ENCODE data around the gene TMEM63B. TPM values are rescaled to one million over a fixed set of nuclear protein-coding genes. Genes with fewer than 3 reads are reported as not detected.

Gene TMEM63B
- total RNA-seq, 1 donor from 2014 or later: 36.2 TPM

- no peaks in the 10 kb centered on the region for H3K4me1 Mint-ChIP-seq (ENCODE audit: unreplicated experiment)
- H3K9me3 Mint-ChIP-seq (ENCODE audit: unreplicated experiment): no peaks in the 10 kb centered on the region
- no peak overlapping the region for H3K27ac Mint-ChIP-seq (ENCODE audit: unreplicated experiment)
Observed at GRCh38 chr6:44151348-44152108, 24.2 kb downstream of the TMEM63B start.

GRCh38 chr6:44152109-44152461 lies 24.7 kb downstream of the TMEM63B start:
- H3K4me1 Mint-ChIP-seq (ENCODE audit: unreplicated experiment): no peaks in the 10 kb centered on the region
- H3K9me3 Mint-ChIP-seq (ENCODE audit: unreplicated experiment): no peaks in the 10 kb centered on the region
- peak; percentile 39 for TF ChIP-seq CTCF (IDR thresholded peaks at IDR 0.05)
- no peak overlapping the region for H3K4me3 Mint-ChIP-seq (ENCODE audit: unreplicated experiment)
- H3K27ac Mint-ChIP-seq (ENCODE audit: unreplicated experiment): no peak overlapping the region
- H3K36me3 Mint-ChIP-seq (ENCODE audit: unreplicated experiment): peaks cover 8% of the 10 kb centered on the region
- no peak for DNase-seq (ENCODE audit: extremely low spot score, unreplicated experiment)
- H3K27me3 Mint-ChIP-seq (ENCODE audit: unreplicated experiment): no peaks in the 10 kb centered on the region

More at GRCh38 chr6:44151348-44152108, 24.2 kb downstream of the TMEM63B start:
- H3K36me3 Mint-ChIP-seq (ENCODE audit: unreplicated experiment): peaks cover 10% of the 10 kb centered on the region
- H3K27me3 Mint-ChIP-seq (ENCODE audit: unreplicated experiment): no peaks in the 10 kb centered on the region
- peak; percentile 99 for TF ChIP-seq CTCF (IDR thresholded peaks at IDR 0.05)
- no peak overlapping the region for H3K4me3 Mint-ChIP-seq (ENCODE audit: unreplicated experiment)
- peak; percentile 93 for DNase-seq (ENCODE audit: extremely low spot score, unreplicated experiment)

- TF ChIP-seq CTCF (IDR thresholded peaks at IDR 0.05): no peak
- Mint-ChIP-seq H3K36me3 (ENCODE audit: unreplicated experiment) (peaks cover 6% of the 10 kb centered on the region), H3K9me3 (ENCODE audit: unreplicated experiment) (no peaks in the 10 kb centered on the region), H3K27me3 (ENCODE audit: unreplicated experiment) (no peaks in the 10 kb centered on the region), H3K4me3 (ENCODE audit: unreplicated experiment) (no peak overlapping the region), H3K27ac (ENCODE audit: unreplicated experiment) (no peak overlapping the region), H3K4me1 (ENCODE audit: unreplicated experiment) (no peaks in the 10 kb centered on the region)
- DNase-seq (ENCODE audit: extremely low spot score, unreplicated experiment): no peak
Observed at GRCh38 chr6:44152533-44152932, 25.2 kb downstream of the TMEM63B start.

GRCh38 chr6:44154067-44154466 lies 26.7 kb downstream of the TMEM63B start:
- no peak overlapping the region for H3K27ac Mint-ChIP-seq (ENCODE audit: unreplicated experiment)
- H3K4me3 Mint-ChIP-seq (ENCODE audit: unreplicated experiment): no peak overlapping the region
- peaks cover 3% of the 10 kb centered on the region for H3K36me3 Mint-ChIP-seq (ENCODE audit: unreplicated experiment)
- no peaks in the 10 kb centered on the region for H3K27me3 Mint-ChIP-seq (ENCODE audit: unreplicated experiment)
- no peak for DNase-seq (ENCODE audit: extremely low spot score, unreplicated experiment)
- no peak for TF ChIP-seq CTCF (IDR thresholded peaks at IDR 0.05)
- no peaks in the 10 kb centered on the region for H3K4me1 Mint-ChIP-seq (ENCODE audit: unreplicated experiment)
- no peaks in the 10 kb centered on the region for H3K9me3 Mint-ChIP-seq (ENCODE audit: unreplicated experiment)

- Mint-ChIP-seq H3K27ac (ENCODE audit: unreplicated experiment) (no peak overlapping the region), H3K4me1 (ENCODE audit: unreplicated experiment) (peaks cover under 1% of the 10 kb centered on the region), H3K4me3 (ENCODE audit: unreplicated experiment) (no peak overlapping the region), H3K27me3 (ENCODE audit: unreplicated experiment) (no peaks in the 10 kb centered on the region), H3K36me3 (ENCODE audit: unreplicated experiment) (no peaks in the 10 kb centered on the region), H3K9me3 (ENCODE audit: unreplicated experiment) (no peaks in the 10 kb centered on the region)
- no peak for TF ChIP-seq CTCF (IDR thresholded peaks at IDR 0.05)
- DNase-seq (ENCODE audit: extremely low spot score, unreplicated experiment): no peak
Observed at GRCh38 chr6:44156494-44157151, 29.3 kb downstream of the TMEM63B start.
